Trophoblast cell (in vitro differentiated cells and primary cell): Measurements from ENCODE around the gene TRAF4.
A peak's percentile ranks its signal among the peaks of the same experiment; 100 is the strongest.
"Not testable (repeated sequence)": the region's sequence is repeated elsewhere in the genome, so short reads cannot be mapped to it uniquely, and the experiment has no call there.

Source experiments
- DNase-seq, 2 donors: peaks; one replicate each; pipeline ENCODE4 v3.0.0-alpha.2; 2016
- H2AFZ ChIP-seq: 2 replicates; pipeline ENCODE4 v1.6.1; 2013; ENCODE audit warnings: low read length, moderate library complexity, mild to moderate bottlenecking; ENCODE audit not compliant: insufficient read depth, poor library complexity
- H2AK5ac ChIP-seq: 2 replicates; pipeline ENCODE4 v1.6.1; 2013; ENCODE audit warnings: mild to moderate bottlenecking, low read length
- H2BK120ac ChIP-seq: 2 replicates; pipeline ENCODE4 v1.6.1; 2013; ENCODE audit warnings: low read length, mild to moderate bottlenecking, moderate library complexity; ENCODE audit not compliant: insufficient read depth, poor library complexity
- H2BK12ac ChIP-seq: 2 replicates; pipeline ENCODE4 v1.6.1; 2013; ENCODE audit warnings: mild to moderate bottlenecking, low read length, moderate library complexity
- H2BK5ac ChIP-seq: 2 replicates; pipeline ENCODE4 v1.6.1; 2013; ENCODE audit warnings: low read length, low read depth, moderate library complexity, mild to moderate bottlenecking; ENCODE audit not compliant: poor library complexity
- H3K14ac ChIP-seq: 2 replicates; pipeline ENCODE4 v1.6.1; 2013; ENCODE audit warnings: mild to moderate bottlenecking, low read length
- H3K18ac ChIP-seq: 2 replicates; pipeline ENCODE4 v1.6.1; 2013; ENCODE audit warnings: mild to moderate bottlenecking, low read length
- H3K23ac ChIP-seq: 2 replicates; pipeline ENCODE4 v1.6.1; 2013; ENCODE audit warnings: low read length
- H3K27ac ChIP-seq: 2 replicates; pipeline ENCODE4 v1.5.1; 2013; ENCODE audit warnings: low read depth, mild to moderate bottlenecking, inconsistent platforms, low read length, moderate library complexity
- H3K27me3 ChIP-seq: 2 replicates; pipeline ENCODE4 v1.6.1; 2013; ENCODE audit warnings: inconsistent platforms, mild to moderate bottlenecking, low read length, moderate library complexity; ENCODE audit not compliant: insufficient read depth
- H3K36me3 ChIP-seq, 2 experiments: 1 replicate in 1 of 2; 2 replicates in 1 of 2; pipeline ENCODE4 v1.6.1; 2013; ENCODE audit warnings: low read length in 2 of 2, mild to moderate bottlenecking in 2 of 2, moderate library complexity in 1 of 2; ENCODE audit not compliant: insufficient read depth in 2 of 2, control insufficient read depth in 1 of 2
- H3K4ac ChIP-seq: 2 replicates; pipeline ENCODE4 v1.6.1; 2013; ENCODE audit warnings: low read depth, mild to moderate bottlenecking, low read length, moderate library complexity
- H3K4me1 ChIP-seq, 2 experiments: 1 replicate in 1 of 2; 2 replicates in 1 of 2; pipeline ENCODE4 v1.6.1; 2013; ENCODE audit warnings: low read length in 2 of 2, mild to moderate bottlenecking in 2 of 2, moderate library complexity in 1 of 2; ENCODE audit not compliant: insufficient read depth in 2 of 2, control insufficient read depth in 1 of 2
- H3K4me2 ChIP-seq: 2 replicates; pipeline ENCODE4 v1.6.1; 2013; ENCODE audit warnings: inconsistent platforms, mild to moderate bottlenecking, low read length, moderate library complexity
- H3K4me3 ChIP-seq: 2 replicates; pipeline ENCODE4 v1.5.1; 2013; ENCODE audit warnings: mild to moderate bottlenecking, low read depth, low read length, inconsistent platforms
- H3K79me1 ChIP-seq: one replicate; pipeline ENCODE4 v1.6.1; 2013; ENCODE audit warnings: low read length
- H3K79me2 ChIP-seq: 2 replicates; pipeline ENCODE4 v1.6.1; 2013; ENCODE audit warnings: low read length, mild to moderate bottlenecking; ENCODE audit not compliant: control insufficient read depth, insufficient read depth, poor library complexity
- H3K9ac ChIP-seq: 2 replicates; pipeline ENCODE4 v1.6.1; 2013; ENCODE audit warnings: mild to moderate bottlenecking, low read length
- H3K9me3 ChIP-seq: 2 replicates; pipeline ENCODE4 v1.6.1; 2013; ENCODE audit warnings: low read depth, mild to moderate bottlenecking, control low read depth, inconsistent platforms, low read length; ENCODE audit not compliant: insufficient read depth
- H4K12ac ChIP-seq: 2 replicates; pipeline ENCODE4 v1.6.1; 2013; ENCODE audit warnings: low read depth, mild to moderate bottlenecking, low read length, moderate library complexity
- H4K8ac ChIP-seq: 2 replicates; pipeline ENCODE4 v1.6.1; 2013; ENCODE audit warnings: low read depth, mild to moderate bottlenecking, low read length, moderate library complexity
- H4K91ac ChIP-seq: one replicate; pipeline ENCODE4 v1.6.1; 2013; ENCODE audit warnings: low read depth, mild to moderate bottlenecking, low read length, moderate library complexity
- WGBS: extraction: QIAGEN DNeasy Blood & Tissue Kit; methylation state at CpG from one replicate; pipeline ENCODE4 v1.1.7; 2013; ENCODE audit warnings: missing lambda C conversion rate; ENCODE audit not compliant: insufficient read length, insufficient coverage; ENCODE audit errors: extremely low coverage; 5-methylcytosine and 5-hydroxymethylcytosine counted together

The TRAF4 gene

DNA sequence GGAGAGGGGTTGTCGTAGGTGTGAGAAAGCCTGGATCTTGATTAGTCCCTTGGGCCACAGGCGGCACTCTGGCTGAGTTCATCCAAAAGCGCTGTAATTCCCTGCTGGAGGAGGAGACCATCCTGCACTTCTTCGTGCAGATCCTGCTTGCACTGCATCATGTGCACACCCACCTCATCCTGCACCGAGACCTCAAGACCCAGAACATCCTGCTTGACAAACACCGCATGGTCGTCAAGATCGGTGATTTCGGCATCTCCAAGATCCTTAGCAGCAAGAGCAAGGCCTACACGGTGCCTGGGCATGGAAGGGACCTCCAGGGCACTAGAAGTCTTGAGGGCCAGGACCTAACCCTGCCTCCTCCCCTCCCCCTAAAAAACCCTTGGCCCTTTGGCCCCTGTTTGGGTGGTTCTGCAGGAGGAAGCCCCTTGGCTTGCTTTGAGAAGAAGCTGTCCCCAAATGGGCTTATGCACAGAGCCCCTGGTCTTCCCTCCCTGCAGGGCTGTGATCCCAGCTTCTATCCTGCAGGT, 9.0 kb upstream of the TRAF4 start:
- Histone ChIP-seq H3K23ac (no peak overlapping the region), H3K14ac (no peak overlapping the region), H4K12ac (no peak overlapping the region), H3K4me1 (peaks cover 13 to 18% of the 10 kb centered on the region in 2 experiments), H3K9me3 (peaks cover 6% of the 10 kb centered on the region), H3K4me2 (no peak overlapping the region), H3K4ac (no peak overlapping the region), H3K36me3 (peaks cover 2 to 3% of the 10 kb centered on the region in 2 experiments), H2BK5ac (no peak overlapping the region), H4K8ac (no peak overlapping the region), H2BK12ac (no peak overlapping the region), H3K18ac (no peak overlapping the region), H2AFZ (no peak overlapping the region), H3K9ac (no peak overlapping the region), H2AK5ac (no peak overlapping the region), H3K27ac (no peak overlapping the region), H3K79me2 (no peaks in the 10 kb centered on the region), H3K79me1 (peaks cover 3% of the 10 kb centered on the region), H3K4me3 (no peak overlapping the region), H4K91ac (no peak overlapping the region), H2BK120ac (no peak overlapping the region), H3K27me3 (no peaks in the 10 kb centered on the region)
- DNase-seq, result no peak
- no CpG with 5 or more reads among the region's 10 CpGs for WGBS

DNA sequence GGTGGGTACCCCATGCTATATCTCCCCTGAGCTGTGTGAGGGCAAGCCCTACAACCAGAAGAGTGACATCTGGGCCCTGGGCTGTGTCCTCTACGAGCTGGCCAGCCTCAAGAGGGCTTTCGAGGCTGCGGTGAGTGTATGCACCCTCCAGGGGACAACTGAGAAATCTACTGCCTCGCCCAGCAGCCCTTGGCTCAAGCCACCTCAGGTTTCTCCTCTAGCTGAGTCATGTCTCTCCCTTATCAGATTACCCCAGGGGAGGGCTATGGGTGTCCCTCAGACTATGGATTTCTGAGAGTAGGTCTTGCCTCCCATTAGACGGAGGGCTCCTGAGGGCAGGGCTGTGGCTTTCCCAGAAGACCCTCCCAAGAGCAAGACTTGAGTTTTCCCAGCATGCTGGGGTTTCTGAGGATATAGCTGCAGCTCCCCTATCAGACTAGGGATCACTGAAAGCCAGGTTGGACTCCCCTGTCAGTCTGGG, 8.5 kb upstream of the TRAF4 start:
- Histone ChIP-seq H2BK5ac (no peak overlapping the region), H2AFZ (no peak overlapping the region), H3K14ac (no peak overlapping the region), H4K8ac (no peak overlapping the region), H3K4me2 (no peak overlapping the region), H3K4ac (no peak overlapping the region), H2BK12ac (no peak overlapping the region), H2BK120ac (no peak overlapping the region), H3K27me3 (no peaks in the 10 kb centered on the region), H4K12ac (no peak overlapping the region), H3K36me3 (peaks cover 3% of the 10 kb centered on the region in 2 experiments), H3K4me1 (peaks cover 13 to 18% of the 10 kb centered on the region in 2 experiments), H3K18ac (no peak overlapping the region), H3K4me3 (no peak overlapping the region), H3K9me3 (peaks cover 6% of the 10 kb centered on the region), H3K9ac (no peak overlapping the region), H3K79me1 (peaks cover 3% of the 10 kb centered on the region), H2AK5ac (no peak overlapping the region), H3K27ac (no peak overlapping the region), H4K91ac (no peak overlapping the region), H3K23ac (no peak overlapping the region), H3K79me2 (no peaks in the 10 kb centered on the region)
- DNase-seq, result peak in 1 of 2 donors; percentile 60
- WGBS, result no CpG with 5 or more reads among the region's 5 CpGs

DNA sequence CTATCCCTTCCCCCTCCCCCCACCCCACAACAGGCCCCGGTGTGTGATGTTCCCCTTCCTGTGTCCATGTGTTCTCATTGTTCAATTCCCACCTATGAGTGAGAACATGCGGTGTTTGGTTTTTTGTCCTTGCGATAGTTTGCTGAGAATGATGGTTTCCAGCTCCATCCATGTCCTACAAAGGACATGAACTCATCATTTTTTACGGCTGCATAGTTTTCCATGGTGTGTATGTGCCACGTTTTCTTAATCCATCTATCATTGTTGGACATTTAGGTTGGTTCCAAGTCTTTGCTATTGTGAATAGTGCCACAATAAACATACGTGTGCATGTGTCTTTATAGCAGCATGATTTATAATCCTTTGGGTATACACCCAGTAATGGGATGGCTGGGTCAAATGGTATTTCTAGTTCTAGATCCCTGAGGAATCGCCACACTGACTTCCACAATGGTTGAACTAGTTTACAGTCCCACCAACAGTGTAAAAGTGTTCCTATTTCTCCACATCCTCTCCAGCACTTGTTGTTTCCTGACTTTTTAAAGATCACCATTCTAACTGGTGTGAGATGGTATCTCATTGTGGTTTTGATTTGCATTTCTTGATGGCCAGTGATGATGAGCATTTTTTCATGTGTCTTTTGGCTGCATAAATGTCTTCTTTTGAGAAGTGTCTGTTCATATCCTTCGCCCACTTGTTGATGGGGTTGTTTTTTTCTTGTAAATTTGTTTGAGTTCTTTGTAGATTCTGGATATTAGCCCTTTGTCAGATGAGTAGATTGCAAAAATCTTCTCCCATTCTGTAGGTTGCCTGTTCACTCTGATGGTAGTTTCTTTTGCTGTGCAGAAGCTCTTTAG, 7.7 kb upstream of the TRAF4 start:
- not testable (repeated sequence) for H2BK120ac ChIP-seq, H2AK5ac ChIP-seq, H2BK12ac ChIP-seq, H4K12ac ChIP-seq, H3K79me2 ChIP-seq, H3K36me3 ChIP-seq, H3K23ac ChIP-seq, H3K18ac ChIP-seq, H2AFZ ChIP-seq, H3K27ac ChIP-seq, H4K8ac ChIP-seq, H3K14ac ChIP-seq, H3K9me3 ChIP-seq, DNase-seq, H3K27me3 ChIP-seq, H2BK5ac ChIP-seq, H3K4me3 ChIP-seq, H4K91ac ChIP-seq, H3K4ac ChIP-seq, H3K9ac ChIP-seq, H3K4me2 ChIP-seq, H3K79me1 ChIP-seq
- no CpG with 5 or more reads among the region's 8 CpGs for WGBS
- H3K4me1 ChIP-seq, result peaks cover 13 to 18% of the 10 kb centered on the region in 2 experiments

DNA sequence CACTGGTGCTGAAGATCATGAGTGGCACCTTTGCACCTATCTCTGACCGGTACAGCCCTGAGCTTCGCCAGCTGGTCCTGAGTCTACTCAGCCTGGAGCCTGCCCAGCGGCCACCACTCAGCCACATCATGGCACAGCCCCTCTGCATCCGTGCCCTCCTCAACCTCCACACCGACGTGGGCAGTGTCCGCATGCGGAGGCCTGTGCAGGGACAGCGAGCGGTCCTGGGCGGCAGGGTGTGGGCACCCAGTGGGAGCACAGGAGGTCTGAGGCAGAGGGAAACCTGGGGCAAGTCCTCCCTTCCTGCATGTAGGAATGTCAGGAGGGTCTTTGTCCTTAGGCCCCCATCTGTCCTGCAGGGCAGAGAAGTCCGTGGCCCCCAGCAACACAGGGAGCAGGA, 6.5 kb upstream of the TRAF4 start:
- no peaks in the 10 kb centered on the region for H3K27me3 ChIP-seq
- no peak overlapping the region for H2BK12ac ChIP-seq
- H2BK5ac ChIP-seq, result no peak overlapping the region
- DNase-seq, result no peak
- no peak overlapping the region for H3K14ac ChIP-seq
- peaks cover 3 to 7% of the 10 kb centered on the region in 2 experiments for H3K36me3 ChIP-seq
- H3K9ac ChIP-seq, result no peak overlapping the region
- no peak overlapping the region for H2AK5ac ChIP-seq
- no CpG with 5 or more reads among the region's 12 CpGs for WGBS
- H3K4ac ChIP-seq, result no peak overlapping the region
- no peak overlapping the region for H3K4me3 ChIP-seq
- H2AFZ ChIP-seq, result no peak overlapping the region
- H3K27ac ChIP-seq, result no peak overlapping the region
- peaks cover 9% of the 10 kb centered on the region for H3K9me3 ChIP-seq
- no peak overlapping the region for H3K18ac ChIP-seq
- no peak overlapping the region for H4K8ac ChIP-seq
- no peak overlapping the region for H4K12ac ChIP-seq
- H3K23ac ChIP-seq, result no peak overlapping the region
- peaks cover 5% of the 10 kb centered on the region for H3K79me1 ChIP-seq
- H2BK120ac ChIP-seq, result no peak overlapping the region
- H3K79me2 ChIP-seq, result no peaks in the 10 kb centered on the region
- peaks cover 16 to 24% of the 10 kb centered on the region in 2 experiments for H3K4me1 ChIP-seq
- no peak overlapping the region for H4K91ac ChIP-seq
- no peak overlapping the region for H3K4me2 ChIP-seq
